ENCODE data around the gene OR2L5.

GRCh38 chr1:248029770-248030169, 16.3 kb downstream of the OR2L5 start, which contains the start of gene OR2L2:
- TF ChIP-seq EZH2phosphoT487 (IDR thresholded peaks at IDR 0.05; ENCODE audit: insufficient read depth, low read depth) (no peak), EZH2 (IDR thresholded peaks at IDR 0.05; ENCODE audit: insufficient read depth, poor library complexity, severe bottlenecking) (no peak)

All from GM23248 (cell line).